ENCODE measurements around the gene ORAI2.
"Not testable (repeated sequence)": the region's sequence is repeated elsewhere in the genome, so short reads cannot be mapped to it uniquely, and the experiment has no call there.

Gene ORAI2

GRCh38 chr7:102407910-102408309, 25.5 kb upstream of the ORAI2 start:
- H3K4me3 Mint-ChIP-seq = peak overlapping the region; percentile 21

GRCh38 chr7:102408530-102408929, 24.8 kb upstream of the ORAI2 start:
- Mint-ChIP-seq H3K36me3 (peaks cover 69% of the 10 kb centered on the region), H3K4me1 (peaks cover 58% of the 10 kb centered on the region), H3K27ac (peak overlapping the region; percentile 89), H3K4me3 (peak overlapping the region; percentile 21)
- not testable (repeated sequence) for H3K9me3 Mint-ChIP-seq, H3K27me3 Mint-ChIP-seq
- ATAC-seq = peak; percentile 88

More at GRCh38 chr7:102407910-102408309, 25.5 kb upstream of the ORAI2 start:
- Mint-ChIP-seq H3K27ac (peak overlapping the region; percentile 89), H3K27me3 (no peaks in the 10 kb centered on the region), H3K4me1 (peaks cover 55% of the 10 kb centered on the region), H3K36me3 (peaks cover 65% of the 10 kb centered on the region), H3K9me3 (peaks cover 6% of the 10 kb centered on the region)
- ATAC-seq = peak; percentile 35

- ATAC-seq = no peak
- Mint-ChIP-seq H3K4me3 (no peak overlapping the region), H3K4me1 (peaks cover 54% of the 10 kb centered on the region), H3K27ac (peak overlapping the region; percentile 89), H3K36me3 (peaks cover 69% of the 10 kb centered on the region), H3K9me3 (peaks cover 6% of the 10 kb centered on the region), H3K27me3 (no peaks in the 10 kb centered on the region)
These were observed 24.0 kb upstream of the ORAI2 start for GRCh38 chr7:102409340-102409739.

GRCh38 chr7:102410123-102410522, 23.3 kb upstream of the ORAI2 start:
- no peak for ATAC-seq
- Mint-ChIP-seq H3K4me3 (no peak overlapping the region), H3K36me3 (peaks cover 69% of the 10 kb centered on the region), H3K27ac (peak overlapping the region; percentile 89), H3K9me3 (peaks cover 6% of the 10 kb centered on the region), H3K4me1 (peaks cover 52% of the 10 kb centered on the region), H3K27me3 (no peaks in the 10 kb centered on the region)

- peaks cover 60% of the 10 kb centered on the region for H3K4me1 Mint-ChIP-seq
- peaks cover 6% of the 10 kb centered on the region for H3K9me3 Mint-ChIP-seq
- H3K4me3 Mint-ChIP-seq = no peak overlapping the region
- peak overlapping the region; percentile 89 for H3K27ac Mint-ChIP-seq
- no peak for ATAC-seq
- peaks cover 69% of the 10 kb centered on the region for H3K36me3 Mint-ChIP-seq
- no peaks in the 10 kb centered on the region for H3K27me3 Mint-ChIP-seq
These were observed 22.5 kb upstream of the ORAI2 start for GRCh38 chr7:102410918-102411317.

GRCh38 chr7:102412548-102412947, 20.8 kb upstream of the ORAI2 start:
- ATAC-seq = no peak
- H3K27me3 Mint-ChIP-seq = no peaks in the 10 kb centered on the region
- H3K36me3 Mint-ChIP-seq = peaks cover 63% of the 10 kb centered on the region
- H3K27ac Mint-ChIP-seq = no peak overlapping the region
- peaks cover 6% of the 10 kb centered on the region for H3K9me3 Mint-ChIP-seq
- H3K4me3 Mint-ChIP-seq = no peak overlapping the region
- H3K4me1 Mint-ChIP-seq = peaks cover 71% of the 10 kb centered on the region

- Mint-ChIP-seq H3K9me3 (peaks cover 6% of the 10 kb centered on the region), H3K27me3 (no peaks in the 10 kb centered on the region), H3K4me3 (no peak overlapping the region), H3K4me1 (peaks cover 71% of the 10 kb centered on the region), H3K36me3 (peaks cover 59% of the 10 kb centered on the region), H3K27ac (no peak overlapping the region)
- no peak for ATAC-seq
These were observed 20.3 kb upstream of the ORAI2 start for GRCh38 chr7:102413091-102413490.

GRCh38 chr7:102413611-102414010, 19.8 kb upstream of the ORAI2 start:
- H3K27me3 Mint-ChIP-seq = no peaks in the 10 kb centered on the region
- ATAC-seq = no peak
- no peak overlapping the region for H3K27ac Mint-ChIP-seq
- peaks cover 59% of the 10 kb centered on the region for H3K36me3 Mint-ChIP-seq
- peaks cover 71% of the 10 kb centered on the region for H3K4me1 Mint-ChIP-seq
- no peak overlapping the region for H3K4me3 Mint-ChIP-seq
- peaks cover 6% of the 10 kb centered on the region for H3K9me3 Mint-ChIP-seq

- Mint-ChIP-seq H3K27ac (peak overlapping the region; percentile 96), H3K9me3 (no peaks in the 10 kb centered on the region), H3K27me3 (no peaks in the 10 kb centered on the region), H3K4me1 (peaks cover 72% of the 10 kb centered on the region), H3K4me3 (peak overlapping the region; percentile 76), H3K36me3 (peaks cover 48% of the 10 kb centered on the region)
- peak; percentile 86 for ATAC-seq
These were observed 17.6 kb upstream of the ORAI2 start for GRCh38 chr7:102415685-102416225.

- peak; percentile 51 for ATAC-seq
- Mint-ChIP-seq H3K4me1 (peaks cover 78% of the 10 kb centered on the region), H3K9me3 (no peaks in the 10 kb centered on the region), H3K27ac (peak overlapping the region; percentile 96), H3K4me3 (peak overlapping the region; percentile 76), H3K36me3 (peaks cover 45% of the 10 kb centered on the region), H3K27me3 (no peaks in the 10 kb centered on the region)
These were observed 17.0 kb upstream of the ORAI2 start for GRCh38 chr7:102416406-102416805.

- Mint-ChIP-seq H3K9me3 (no peaks in the 10 kb centered on the region), H3K27ac (peak overlapping the region; percentile 96), H3K4me3 (no peak overlapping the region), H3K27me3 (no peaks in the 10 kb centered on the region), H3K36me3 (peaks cover 38% of the 10 kb centered on the region), H3K4me1 (peaks cover 73% of the 10 kb centered on the region)
- peak; percentile 49 for ATAC-seq
These were observed 16.3 kb upstream of the ORAI2 start for GRCh38 chr7:102417105-102417504.

GRCh38 chr7:102418592-102418991, 14.8 kb upstream of the ORAI2 start:
- Mint-ChIP-seq H3K4me1 (peaks cover 66% of the 10 kb centered on the region), H3K36me3 (peaks cover 33% of the 10 kb centered on the region)
- ATAC-seq = no peak

GRCh38 chr7:102421706-102422240, 11.6 kb upstream of the ORAI2 start:
- ATAC-seq = no peak
- no peaks in the 10 kb centered on the region for H3K9me3 Mint-ChIP-seq
- peak overlapping the region; percentile 96 for H3K27ac Mint-ChIP-seq
- H3K4me1 Mint-ChIP-seq = peaks cover 79% of the 10 kb centered on the region
- no peaks in the 10 kb centered on the region for H3K27me3 Mint-ChIP-seq
- H3K36me3 Mint-ChIP-seq = peaks cover 34% of the 10 kb centered on the region
- H3K4me3 Mint-ChIP-seq = no peak overlapping the region

More at GRCh38 chr7:102418592-102418991, 14.8 kb upstream of the ORAI2 start:
- Mint-ChIP-seq H3K27me3 (no peaks in the 10 kb centered on the region), H3K27ac (peak overlapping the region; percentile 96), H3K9me3 (no peaks in the 10 kb centered on the region), H3K4me3 (no peak overlapping the region)

- no peak for ATAC-seq
- H3K36me3 Mint-ChIP-seq = peaks cover 24% of the 10 kb centered on the region
- no peaks in the 10 kb centered on the region for H3K27me3 Mint-ChIP-seq
- peak overlapping the region; percentile 100 for H3K27ac Mint-ChIP-seq
- H3K4me3 Mint-ChIP-seq = peak overlapping the region; percentile 82
- peaks cover 74% of the 10 kb centered on the region for H3K4me1 Mint-ChIP-seq
- H3K9me3 Mint-ChIP-seq = no peaks in the 10 kb centered on the region
These were observed 9.2 kb upstream of the ORAI2 start for GRCh38 chr7:102424129-102424551.

- Mint-ChIP-seq H3K27ac (peak overlapping the region; percentile 100), H3K9me3 (no peaks in the 10 kb centered on the region), H3K4me3 (peak overlapping the region; percentile 82), H3K4me1 (peaks cover 74% of the 10 kb centered on the region), H3K27me3 (no peaks in the 10 kb centered on the region), H3K36me3 (peaks cover 23% of the 10 kb centered on the region)
- ATAC-seq = peak; percentile 21
These were observed 8.6 kb upstream of the ORAI2 start for GRCh38 chr7:102424787-102425218.

GRCh38 chr7:102425639-102426267, 7.6 kb upstream of the ORAI2 start:
- no peaks in the 10 kb centered on the region for H3K27me3 Mint-ChIP-seq
- peaks cover 21% of the 10 kb centered on the region for H3K36me3 Mint-ChIP-seq
- H3K27ac Mint-ChIP-seq = peak overlapping the region; percentile 100
- no peaks in the 10 kb centered on the region for H3K9me3 Mint-ChIP-seq
- H3K4me1 Mint-ChIP-seq = peaks cover 74% of the 10 kb centered on the region
- ATAC-seq = peak; percentile 91
- H3K4me3 Mint-ChIP-seq = peak overlapping the region; percentile 82
